Prostate gland (tissue), 2 donors: ENCODE results near the gene EBF3. TPM values are rescaled to one million over a fixed set of nuclear protein-coding genes. Genes with fewer than 3 reads are reported as not detected.

Experiments used
- DNase-seq: peaks from one replicate; pipeline ENCODE4 v3.0.0-alpha.2; 2019; ENCODE audit warnings: low spot score
- H3K27ac ChIP-seq, 2 donors: fragments of 200-600 bp; sonication (generic); 2 replicates each; pipeline ENCODE4 v1.5.1; 2017 to 2019
- H3K27me3 ChIP-seq: fragments of 200-600 bp; sonication (generic); replicated peaks from 2 replicates; pipeline ENCODE4 v1.5.1; 2019; ENCODE audit not compliant: insufficient read depth
- H3K36me3 ChIP-seq, 2 donors: fragments of 200-600 bp; sonication (generic); 1 replicate in 1 of 2; 2 replicates in 1 of 2; pipeline versions ENCODE4 v1.5.1 to v1.8.1; 2017 to 2019
- H3K4me1 ChIP-seq: fragments of 200-600 bp; sonication (generic); replicated peaks from 2 replicates; pipeline ENCODE4 v1.5.1; 2019
- H3K4me3 ChIP-seq, 2 donors: fragments of 200-600 bp; sonication (generic); 2 replicates each; pipeline ENCODE4 v1.5.1; 2017 to 2019
- H3K9me3 ChIP-seq: fragments of 200-600 bp; sonication (generic); 2 replicates; pipeline ENCODE4 v1.5.1; 2017
- CTCF ChIP-seq, 4 experiments: fragments of 200-600 bp in 2 of 4; fragments of 450-650 bp in 2 of 4; sonication (generic) in 2 of 4; IDR thresholded peaks; 1 replicate in 3 of 4; 2 replicates in 1 of 4; pipeline ENCODE4 v1.5.1; 2016 to 2019; ENCODE audit warnings: antibody characterized with exemption in 4 of 4, mild to moderate bottlenecking in 2 of 4, moderate library complexity in 2 of 4
- POLR2A ChIP-seq: fragments of 450-650 bp; IDR thresholded peaks from one replicate; pipeline ENCODE4 v1.6.1; 2016; ENCODE audit warnings: antibody characterized with exemption, mild to moderate bottlenecking
- POLR2AphosphoS5 ChIP-seq: sonication (generic); formaldehyde crosslinking; IDR thresholded peaks from one replicate; pipeline ENCODE4 v1.6.1; 2017; ENCODE audit warnings: antibody characterized with exemption
- WGBS: methylation state at CpG from one replicate; pipeline ENCODE4 v1.1.5; 2018; 5-methylcytosine and 5-hydroxymethylcytosine counted together
- intact Hi-C: fragments of 100-400 bp; cut with DNase I; formaldehyde crosslinking; loops from one replicate; pipeline ENCODE4 v1.14.2; 2022
- total RNA-seq, 2 donors: library from RNA; depleted of rRNA; stranded (reverse); fragments of >200 nt; gene quantifications; one replicate each; pipeline ENCODE4 v1.1.0, GENCODE V29; 2016

EBF3 gene
- total RNA-seq, 2 donors from 2014 or later, result 1.5 to 7.8 TPM

- H3K4me1 ChIP-seq, result no peaks in the 10 kb centered on the region
- no peaks in the 10 kb centered on the region for H3K9me3 ChIP-seq
- H3K27ac ChIP-seq, result no peak overlapping the region
- 5% methylated on average over 58 of the region's 82 CpGs for WGBS
- H3K36me3 ChIP-seq, result no peaks in the 10 kb centered on the region
- intact Hi-C loops, result no loop called here
- DNase-seq, result no peak
- TF ChIP-seq CTCF (IDR thresholded peaks at IDR 0.05) (no peak), POLR2A (no peak), POLR2AphosphoS5 (no peak)
- peaks cover 65% of the 10 kb centered on the region for H3K27me3 ChIP-seq
- H3K4me3 ChIP-seq, result no peak overlapping the region
Observed at GRCh38 chr10:129964611-129965424, 744 bp upstream of the EBF3 start.

GRCh38 chr10:129962872-129963640 is 1.0 kb downstream of the EBF3 start:
- H3K4me1 ChIP-seq, result no peaks in the 10 kb centered on the region
- peak overlapping the region; percentile 30 to 37 for H3K4me3 ChIP-seq
- no peak for DNase-seq
- H3K27ac ChIP-seq, result peak overlapping the region in 1 of 2 donors; percentile 30
- WGBS, result 4% methylated on average over 55 of the region's 79 CpGs
- H3K36me3 ChIP-seq, result no peaks in the 10 kb centered on the region
- peak; percentile 20 for TF ChIP-seq POLR2AphosphoS5
- no peak for TF ChIP-seq CTCF (IDR thresholded peaks at IDR 0.05)
- intact Hi-C loops, result no loop called here
- H3K9me3 ChIP-seq, result no peaks in the 10 kb centered on the region
- peaks cover 66% of the 10 kb centered on the region for H3K27me3 ChIP-seq

GRCh38 chr10:129962031-129962871 is 1.8 kb downstream of the EBF3 start:
- H3K27ac ChIP-seq, result no peak overlapping the region
- H3K9me3 ChIP-seq, result no peaks in the 10 kb centered on the region
- H3K4me1 ChIP-seq, result no peaks in the 10 kb centered on the region
- no peak overlapping the region for H3K4me3 ChIP-seq
- no peaks in the 10 kb centered on the region for H3K36me3 ChIP-seq
- H3K27me3 ChIP-seq, result peaks cover 65% of the 10 kb centered on the region
- no peak for DNase-seq
- no peak for TF ChIP-seq CTCF (IDR thresholded peaks at IDR 0.05)
- no peak for TF ChIP-seq POLR2AphosphoS5
- TF ChIP-seq POLR2A, result no peak
- intact Hi-C loops, result no loop called here
- WGBS, result 29% methylated on average over 18 of the region's 18 CpGs

GRCh38 chr10:129961157-129961701 is 2.8 kb downstream of the EBF3 start:
- 25% methylated on average over 7 of the region's 7 CpGs for WGBS
- no peaks in the 10 kb centered on the region for H3K36me3 ChIP-seq
- H3K27ac ChIP-seq, result no peak overlapping the region
- peaks cover 59% of the 10 kb centered on the region for H3K27me3 ChIP-seq
- no peaks in the 10 kb centered on the region for H3K9me3 ChIP-seq
- intact Hi-C loops, result no loop called here
- no peak for DNase-seq
- no peaks in the 10 kb centered on the region for H3K4me1 ChIP-seq
- TF ChIP-seq POLR2AphosphoS5 (no peak), POLR2A (no peak), CTCF (IDR thresholded peaks at IDR 0.05) (no peak)
- no peak overlapping the region for H3K4me3 ChIP-seq
